ENCODE data around the gene HAP1.

HAP1 gene

GRCh38 chr17:41728056-41728455 is 6.4 kb downstream of the HAP1 start:
- no peak overlapping the region for H3K4me3 ChIP-seq (ENCODE audit: low read depth, low read length)
- DNase-seq (ENCODE audit: low read depth): peak; percentile 45
- no peak for TF ChIP-seq MAX (IDR thresholded peaks at IDR 0.05; ENCODE audit: low read depth, low read length)
- no peak for TF ChIP-seq CTCF (IDR thresholded peaks at IDR 0.05; ENCODE audit: low read depth, low read length)

GRCh38 chr17:41725134-41725533 is 9.3 kb downstream of the HAP1 start:
- no peak for TF ChIP-seq CTCF (IDR thresholded peaks at IDR 0.05; ENCODE audit: low read depth, low read length)
- TF ChIP-seq POLR2A (IDR thresholded peaks at IDR 0.05; ENCODE audit: extremely low read depth, insufficient read length): no peak
- no peak for TF ChIP-seq MAX (IDR thresholded peaks at IDR 0.05; ENCODE audit: low read depth, low read length)
- TF ChIP-seq MYC (IDR thresholded peaks at IDR 0.05; ENCODE audit: low read depth, low read length): no peak
- H3K4me3 ChIP-seq (ENCODE audit: low read depth, low read length): no peak overlapping the region
- DNase-seq (ENCODE audit: low read depth): no peak

- TF ChIP-seq CTCF (IDR thresholded peaks at IDR 0.05; ENCODE audit: low read depth, low read length) (no peak), MAX (IDR thresholded peaks at IDR 0.05; ENCODE audit: low read depth, low read length) (no peak), POLR2A (IDR thresholded peaks at IDR 0.05; ENCODE audit: extremely low read depth, insufficient read length) (no peak), MYC (IDR thresholded peaks at IDR 0.05; ENCODE audit: low read depth, low read length) (no peak)
- H3K4me3 ChIP-seq (ENCODE audit: low read depth, low read length): no peak overlapping the region
- no peak for DNase-seq (ENCODE audit: low read depth)
Observed at GRCh38 chr17:41724476-41725050, 9.9 kb downstream of the HAP1 start.

GRCh38 chr17:41723801-41724475 is 10.5 kb downstream of the HAP1 start:
- TF ChIP-seq CTCF (IDR thresholded peaks at IDR 0.05; ENCODE audit: low read depth, low read length) (no peak), MYC (IDR thresholded peaks at IDR 0.05; ENCODE audit: low read depth, low read length) (no peak), MAX (IDR thresholded peaks at IDR 0.05; ENCODE audit: low read depth, low read length) (no peak), POLR2A (IDR thresholded peaks at IDR 0.05; ENCODE audit: extremely low read depth, insufficient read length) (no peak)
- DNase-seq (ENCODE audit: low read depth): no peak
- no peak overlapping the region for H3K4me3 ChIP-seq (ENCODE audit: low read depth, low read length)

DNA sequence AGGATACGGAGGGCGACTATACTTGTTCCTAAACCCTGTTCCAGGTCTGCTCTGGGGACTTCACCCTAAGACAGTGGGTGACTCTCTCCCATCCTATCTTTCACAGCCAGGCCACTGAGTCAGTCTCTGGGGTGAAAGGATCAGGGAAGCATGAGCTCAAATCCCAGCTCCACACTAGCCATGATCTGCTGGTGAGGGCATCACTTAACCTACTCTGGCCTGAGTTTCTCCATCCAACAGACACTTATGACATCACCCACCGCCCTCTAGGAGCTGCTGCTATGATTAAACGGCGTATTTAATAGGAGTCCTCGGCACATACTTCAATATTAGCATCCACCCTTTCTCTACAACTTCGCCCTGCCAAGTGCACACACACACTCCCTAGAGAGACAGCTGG is 12.2 kb downstream of the HAP1 start:
- no peak overlapping the region for H3K4me3 ChIP-seq (ENCODE audit: low read depth, low read length)
- DNase-seq (ENCODE audit: low read depth): no peak
- TF ChIP-seq POLR2A (IDR thresholded peaks at IDR 0.05; ENCODE audit: extremely low read depth, insufficient read length) (no peak), CTCF (IDR thresholded peaks at IDR 0.05; ENCODE audit: low read depth, low read length) (no peak), MAX (IDR thresholded peaks at IDR 0.05; ENCODE audit: low read depth, low read length) (no peak), MYC (IDR thresholded peaks at IDR 0.05; ENCODE audit: low read depth, low read length) (no peak)

Measured in NB4 (cell line).